Stimulated activated CD4-positive, alpha-beta T cell treated with anti-CD3 and anti-CD28 coated beads, Interleukin-1b, Interleukin-23, amount 100 ng/mL, for 24 hours (primary cell): ENCODE measurements around the gene SPTLC3.

Experiments used
- DNase-seq, 4 experiments: peaks; one replicate each; pipeline ENCODE4 v3.0.0-alpha.2; 2020; ENCODE audit warnings: low read depth in 4 of 4, low spot score in 1 of 4

The SPTLC3 gene

DNA sequence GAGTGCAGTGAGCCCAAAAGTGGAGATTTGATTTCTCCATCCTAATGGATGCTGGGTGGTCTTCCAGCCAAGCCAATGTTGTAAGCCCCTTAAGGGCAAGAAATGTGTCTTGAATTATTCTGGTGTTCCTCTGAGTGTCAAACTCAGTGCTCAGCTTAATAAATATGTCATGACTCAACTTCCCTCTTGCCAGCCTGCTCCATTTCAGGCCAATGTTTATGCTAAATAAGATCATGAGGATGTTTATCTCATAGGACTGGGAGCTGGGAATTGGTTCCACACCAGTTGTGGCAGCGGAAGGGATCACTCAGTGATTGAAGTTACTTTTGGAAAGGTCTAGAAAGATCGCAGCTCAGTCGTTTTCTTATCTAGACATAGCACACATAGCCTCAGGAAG is 121.9 kb downstream of the SPTLC3 start:
- no peak for DNase-seq

GRCh38 chr20:13131688-13132087 is 122.9 kb downstream of the SPTLC3 start:
- no peak for DNase-seq

GRCh38 chr20:13139459-13140150 is 130.8 kb downstream of the SPTLC3 start:
- DNase-seq, result no peak

- DNase-seq, result no peak
These were observed 131.4 kb downstream of the SPTLC3 start for GRCh38 chr20:13140201-13140600.

DNA sequence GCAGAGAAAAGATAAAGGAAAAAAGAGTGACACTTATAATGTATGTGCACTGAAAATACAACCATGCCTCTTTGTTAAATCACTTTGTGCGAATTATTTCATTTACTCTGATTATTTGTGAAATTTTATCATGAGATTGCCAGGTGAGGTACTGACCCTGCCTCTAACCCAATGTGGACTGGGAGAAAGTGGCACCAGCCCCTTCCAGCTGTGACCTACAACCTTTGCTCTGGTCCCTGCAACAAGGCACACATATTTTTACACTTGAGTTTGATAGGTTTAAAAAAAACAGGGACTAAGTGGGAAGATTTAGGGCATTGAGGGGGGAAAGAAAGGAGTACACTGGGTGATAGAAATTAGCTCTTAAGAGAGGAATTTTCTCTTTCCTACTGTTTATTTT is 132.0 kb downstream of the SPTLC3 start:
- no peak for DNase-seq

DNA sequence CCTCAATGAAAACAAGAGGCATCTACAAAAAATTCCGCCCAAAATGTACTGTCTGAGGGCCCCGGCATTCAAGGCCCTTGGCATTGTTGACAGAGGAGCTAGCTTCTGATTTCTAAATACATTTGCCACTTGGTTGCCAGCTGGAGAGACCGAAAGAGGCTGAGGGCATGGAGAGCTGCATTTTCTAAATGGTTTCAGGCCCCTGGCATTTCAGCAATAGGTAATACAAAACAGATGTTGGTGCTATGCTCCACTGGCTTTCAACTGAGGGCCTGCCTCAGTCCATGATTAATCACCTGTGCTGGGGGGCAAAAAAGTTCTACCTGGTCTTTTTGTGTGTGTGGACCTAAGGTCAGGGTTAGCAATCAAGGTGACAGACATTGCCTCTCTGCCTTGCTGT is 132.8 kb downstream of the SPTLC3 start:
- DNase-seq, result no peak

GRCh38 chr20:13142143-13142542 is 133.4 kb downstream of the SPTLC3 start:
- no peak for DNase-seq

- DNase-seq, result no peak
These were observed 138.5 kb downstream of the SPTLC3 start for GRCh38 chr20:13147071-13147963.

- no peak for DNase-seq
These were observed 139.2 kb downstream of the SPTLC3 start for GRCh38 chr20:13147971-13148370.

DNA sequence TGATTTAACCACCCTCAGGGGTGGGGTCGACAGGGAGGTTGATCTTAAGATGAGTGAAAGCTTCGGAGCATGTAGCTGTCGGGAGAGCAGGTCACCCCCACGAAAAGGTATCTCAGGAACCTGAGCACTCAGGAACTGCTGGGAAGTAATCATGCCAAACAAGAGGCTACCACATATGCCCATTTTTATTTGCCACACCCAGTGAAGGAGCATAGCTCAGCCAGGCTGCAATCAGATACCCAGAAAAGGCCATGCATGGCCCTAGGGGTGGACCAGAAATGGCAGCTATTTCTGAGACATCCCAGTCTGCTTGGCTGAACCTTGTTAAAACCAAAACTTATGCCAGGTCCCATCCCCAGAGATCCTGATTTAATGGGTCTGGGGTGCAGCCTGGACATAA is 139.6 kb downstream of the SPTLC3 start:
- DNase-seq, result no peak

DNA sequence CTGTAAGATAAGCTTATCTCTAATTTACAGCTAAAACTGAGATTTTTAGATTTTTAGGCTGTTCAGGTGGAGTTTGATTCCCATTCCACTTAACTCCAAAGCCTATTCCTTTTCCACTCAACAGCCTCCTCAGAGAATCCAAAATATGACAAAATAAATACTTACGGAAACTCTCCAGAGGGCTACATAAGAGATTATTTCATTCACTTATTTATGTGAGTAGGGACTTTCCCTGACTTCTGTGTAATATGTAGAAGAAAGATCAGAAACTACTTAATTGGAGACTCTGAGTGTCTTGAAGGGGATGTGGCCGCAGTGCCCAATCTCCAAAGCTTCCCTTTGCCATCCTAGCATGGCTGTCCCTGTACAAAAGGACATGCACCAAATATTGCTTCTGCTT is 140.2 kb downstream of the SPTLC3 start:
- DNase-seq, result no peak

DNA sequence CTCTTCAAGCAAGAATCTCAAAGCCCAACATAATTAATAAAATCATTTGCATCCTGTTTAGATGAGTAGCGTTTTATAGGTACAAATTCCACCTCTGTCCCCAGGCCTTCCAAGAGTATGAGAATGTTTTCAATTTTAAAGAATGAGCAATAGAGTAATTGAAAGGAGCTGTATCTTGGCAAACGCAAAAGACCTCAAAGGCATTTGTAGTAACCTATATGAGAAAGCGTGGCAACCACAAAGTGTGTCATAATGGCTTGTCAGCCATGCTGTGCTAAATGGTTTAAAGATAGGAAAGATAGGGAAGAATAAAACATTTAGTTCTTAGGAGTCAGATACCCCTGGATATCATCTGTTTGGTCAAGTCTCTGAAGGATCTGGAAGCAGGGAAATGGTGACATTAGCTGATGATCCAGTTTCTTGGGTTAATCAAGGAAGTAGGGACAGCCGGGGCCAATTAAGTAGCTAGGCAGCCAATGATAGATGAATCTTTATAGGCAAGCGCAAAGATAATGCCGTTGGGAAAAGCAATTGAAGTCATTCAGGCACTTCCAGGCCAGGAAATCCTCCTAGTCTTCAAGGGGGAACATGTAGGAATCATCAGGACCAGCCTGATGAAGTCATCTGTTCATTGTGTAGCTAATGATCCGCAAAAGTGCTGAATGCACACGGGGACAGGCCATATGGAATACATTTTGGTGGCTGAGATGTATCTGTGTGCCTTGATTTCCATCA is 140.8 kb downstream of the SPTLC3 start:
- no peak for DNase-seq

DNA sequence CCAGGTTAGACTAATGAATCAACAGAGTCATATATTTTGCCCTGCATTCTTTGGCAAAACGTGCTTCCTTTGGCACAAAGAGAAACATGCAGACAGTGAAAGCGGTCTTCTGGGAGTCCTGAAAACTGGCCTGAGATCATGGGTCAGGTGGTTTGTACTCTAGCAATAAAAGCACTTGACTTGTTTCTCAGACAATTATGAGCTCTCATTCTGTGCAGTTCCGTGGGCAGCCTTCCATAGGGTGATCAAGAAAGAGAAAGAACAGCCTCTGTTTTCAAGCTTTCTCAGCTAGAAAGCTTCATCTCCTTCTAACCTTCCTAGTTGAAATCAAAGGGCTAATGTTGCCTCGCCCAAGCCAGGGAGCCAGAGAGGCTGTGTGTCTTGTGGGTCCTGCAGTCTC is 149.6 kb downstream of the SPTLC3 start:
- DNase-seq, result no peak

- no peak for DNase-seq
These were observed 151.1 kb downstream of the SPTLC3 start for GRCh38 chr20:13159889-13160288.

DNA sequence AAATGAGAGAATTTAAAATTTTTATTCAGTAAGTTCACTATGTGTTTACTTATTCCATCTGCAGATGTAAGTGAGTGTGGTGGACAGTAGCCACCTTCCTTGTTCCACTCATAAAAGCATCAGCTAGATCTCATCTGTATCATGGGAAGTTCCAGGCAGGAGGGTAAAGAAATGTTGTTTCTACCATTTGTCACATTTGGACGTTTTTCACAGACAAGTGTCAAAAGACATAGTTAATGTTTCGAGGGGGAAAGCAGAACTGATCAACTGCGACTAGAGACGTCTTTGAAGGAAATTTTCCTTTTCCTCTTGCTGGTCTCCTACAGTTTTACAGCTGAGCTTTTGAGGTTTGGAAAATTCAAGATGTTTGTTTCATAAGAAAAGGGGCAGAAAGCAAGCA is 156.4 kb downstream of the SPTLC3 start:
- no peak for DNase-seq

DNA sequence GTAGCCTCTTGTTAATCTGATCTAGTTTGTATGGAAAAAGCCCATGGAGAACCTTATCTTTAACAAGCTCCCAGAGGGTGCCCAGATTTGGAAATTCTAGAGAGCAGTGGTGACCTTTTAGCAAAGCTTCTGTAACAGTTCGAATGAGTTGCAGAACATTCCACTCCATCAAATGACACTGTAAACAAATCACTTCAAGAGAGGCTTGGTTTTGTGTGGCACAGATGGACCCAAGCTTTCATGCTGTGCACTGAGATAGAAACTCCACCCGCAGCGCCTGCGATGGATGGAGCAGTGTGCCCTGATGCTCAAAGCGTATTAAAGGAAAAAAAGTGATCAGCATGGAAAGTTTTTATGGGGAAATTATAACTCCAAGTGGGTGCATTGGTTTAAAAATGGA is 157.2 kb downstream of the SPTLC3 start:
- DNase-seq, result no peak

- no peak for DNase-seq
These were observed 157.7 kb downstream of the SPTLC3 start for GRCh38 chr20:13166437-13166836.

DNA sequence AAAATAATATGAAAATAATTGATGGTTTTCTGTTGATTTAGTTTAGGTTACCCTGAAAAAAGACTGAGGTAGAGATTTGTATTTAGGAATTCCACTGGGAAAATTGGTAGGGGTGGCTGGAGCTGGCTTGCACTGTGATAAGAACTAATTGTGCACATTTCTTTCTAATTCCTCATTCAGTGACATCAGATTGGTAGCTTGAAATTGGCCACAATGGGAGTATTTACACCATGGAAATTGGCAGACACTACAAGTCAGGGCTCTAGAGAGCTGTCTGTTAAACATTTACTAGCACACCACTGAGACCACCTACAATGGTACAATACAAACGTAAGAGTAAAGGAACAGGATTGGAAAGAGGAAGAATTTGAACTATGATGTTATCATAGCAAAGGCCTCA is 160.3 kb downstream of the SPTLC3 start:
- DNase-seq, result no peak

GRCh38 chr20:13170771-13171170 is 162.0 kb downstream of the SPTLC3 start:
- no peak for DNase-seq

- no peak for DNase-seq
These were observed 164.4 kb downstream of the SPTLC3 start for GRCh38 chr20:13173201-13173600.

- no peak for DNase-seq
These were observed 165.6 kb downstream of the SPTLC3 start for GRCh38 chr20:13174402-13174801.
